OCI-LY1 (cell line): Measurements from ENCODE around the gene TRPM5.

Experiments
- H2AFZ ChIP-seq: fragments of 200-600 bp; sonication (generic), shearing (Covaris generic); 2 replicates; pipeline ENCODE4 v1.6.0; 2014; ENCODE audit warnings: antibody characterized with exemption, mild to moderate bottlenecking, low read length
- H3F3A ChIP-seq: fragments of 200-600 bp; sonication (generic), shearing (Covaris generic); 2 replicates; pipeline ENCODE4 v1.6.0; 2014; ENCODE audit warnings: mild to moderate bottlenecking, antibody characterized with exemption, low read length, moderate library complexity; ENCODE audit not compliant: insufficient read depth
- H3K27ac ChIP-seq: fragments of 200-600 bp; sonication (generic); 2 replicates; pipeline ENCODE4 v1.5.1; 2014; ENCODE audit warnings: low read length, mixed run types, mild to moderate bottlenecking, low read depth; ENCODE audit not compliant: poor library complexity, severe bottlenecking
- H3K27me3 ChIP-seq: fragments of 200-600 bp; sonication (generic); 2 replicates; pipeline ENCODE4 v1.6.0; 2014; ENCODE audit warnings: antibody characterized with exemption, mild to moderate bottlenecking, low read length, moderate library complexity; ENCODE audit not compliant: insufficient read depth
- H3K36me3 ChIP-seq: fragments of 200-600 bp; sonication (generic); 2 replicates; pipeline ENCODE4 v1.6.1; 2014; ENCODE audit warnings: mild to moderate bottlenecking, antibody characterized with exemption, low read length, moderate library complexity, mixed read lengths; ENCODE audit not compliant: insufficient read depth
- H3K4me1 ChIP-seq: fragments of 200-600 bp; sonication (generic); 2 replicates; pipeline ENCODE4 v1.5.1; 2014; ENCODE audit warnings: mild to moderate bottlenecking, low read length, moderate library complexity; ENCODE audit not compliant: insufficient read depth, severe bottlenecking
- H3K4me2 ChIP-seq: fragments of 200-600 bp; sonication (generic), shearing (Covaris generic); 2 replicates; pipeline ENCODE4 v1.6.1; 2014; ENCODE audit warnings: low read length
- H3K4me3 ChIP-seq: fragments of 200-600 bp; sonication (generic); 2 replicates; pipeline ENCODE4 v1.5.1; 2014; ENCODE audit warnings: low read length, low read depth, mild to moderate bottlenecking, mixed read lengths; ENCODE audit not compliant: poor library complexity, severe bottlenecking
- H3K79me2 ChIP-seq: fragments of 200-600 bp; shearing (Covaris generic); 2 replicates; pipeline ENCODE4 v1.6.1; 2016; ENCODE audit warnings: mixed run types, low read length, mixed read lengths; ENCODE audit not compliant: insufficient read depth
- H3K9ac ChIP-seq: fragments of 200-600 bp; sonication (generic), shearing (Covaris generic); 2 replicates; pipeline ENCODE4 v1.6.1; 2014; ENCODE audit warnings: mild to moderate bottlenecking, low read length, mixed read lengths
- H3K9me2 ChIP-seq: fragments of 200-600 bp; sonication (generic), shearing (Covaris generic); 2 replicates; pipeline ENCODE4 v1.6.1; 2014; ENCODE audit warnings: low read depth, mild to moderate bottlenecking, low read length, mixed read lengths
- H3K9me3 ChIP-seq: fragments of 200-600 bp; shearing (Covaris generic); 2 replicates; pipeline ENCODE4 v1.6.1; 2014; ENCODE audit warnings: low read length, mixed read lengths
- H4K20me1 ChIP-seq: fragments of 200-600 bp; sonication (generic), shearing (Covaris generic); 2 replicates; pipeline ENCODE4 v1.6.0; 2016; ENCODE audit warnings: mild to moderate bottlenecking, low read length; ENCODE audit not compliant: insufficient read depth
- CTCF ChIP-seq: fragments of 200-600 bp; sonication (generic), shearing (Covaris generic); IDR thresholded peaks from 2 replicates; pipeline ENCODE4 v1.5.1; 2017; ENCODE audit warnings: mild to moderate bottlenecking, antibody characterized with exemption, low read length, moderate library complexity, mixed read lengths
- EZH2 ChIP-seq: fragments of 200-600 bp; sonication (generic), shearing (Covaris generic); IDR thresholded peaks from 2 replicates; pipeline ENCODE4 v1.8.0; 2017; ENCODE audit warnings: borderline replicate concordance, mixed run types, mild to moderate bottlenecking, antibody characterized with exemption, low read length, moderate library complexity, mixed read lengths

Gene TRPM5

GRCh38 chr11:2463766-2464277, 19.5 kb upstream of the TRPM5 start:
- Histone ChIP-seq H3K4me1 (no peaks in the 10 kb centered on the region), H2AFZ (no peak overlapping the region), H3K4me3 (no peak overlapping the region), H3K27ac (no peak overlapping the region), H3F3A (no peaks in the 10 kb centered on the region), H3K9ac (no peak overlapping the region), H3K79me2 (no peaks in the 10 kb centered on the region), H3K36me3 (no peaks in the 10 kb centered on the region), H3K9me2 (no peaks in the 10 kb centered on the region), H3K27me3 (0 out of 2 replicates have a peak, but pooled peaks cover 3% of the 10 kb centered on the region), H3K4me2 (no peak overlapping the region), H3K9me3 (no peaks in the 10 kb centered on the region), H4K20me1 (no peaks in the 10 kb centered on the region)
- TF ChIP-seq CTCF (no peak), EZH2 (no peak)

GRCh38 chr11:2462986-2463765, 18.9 kb upstream of the TRPM5 start:
- Histone ChIP-seq H2AFZ (no peak overlapping the region), H3K9ac (no peak overlapping the region), H3K27me3 (0 out of 2 replicates have a peak, but pooled peaks cover 3% of the 10 kb centered on the region), H3K4me3 (no peak overlapping the region), H3K36me3 (no peaks in the 10 kb centered on the region), H3K27ac (no peak overlapping the region), H3K79me2 (no peaks in the 10 kb centered on the region), H3F3A (no peaks in the 10 kb centered on the region), H3K4me1 (no peaks in the 10 kb centered on the region), H3K4me2 (no peak overlapping the region), H3K9me2 (no peaks in the 10 kb centered on the region), H3K9me3 (no peaks in the 10 kb centered on the region), H4K20me1 (no peaks in the 10 kb centered on the region)
- TF ChIP-seq CTCF (no peak), EZH2 (no peak)

GRCh38 chr11:2462543-2462985, 18.2 kb upstream of the TRPM5 start:
- no peaks in the 10 kb centered on the region for H3K9me3 ChIP-seq
- no peak overlapping the region for H3K4me3 ChIP-seq
- H3K9ac ChIP-seq: no peak overlapping the region
- no peaks in the 10 kb centered on the region for H3K4me1 ChIP-seq
- no peaks in the 10 kb centered on the region for H3F3A ChIP-seq
- no peak overlapping the region for H2AFZ ChIP-seq
- H3K27me3 ChIP-seq: 0 out of 2 replicates have a peak, but pooled peaks cover 3% of the 10 kb centered on the region
- no peak overlapping the region for H3K27ac ChIP-seq
- H3K9me2 ChIP-seq: no peaks in the 10 kb centered on the region
- no peaks in the 10 kb centered on the region for H3K36me3 ChIP-seq
- no peak for TF ChIP-seq CTCF
- TF ChIP-seq EZH2: no peak
- no peaks in the 10 kb centered on the region for H4K20me1 ChIP-seq
- H3K4me2 ChIP-seq: no peak overlapping the region
- no peaks in the 10 kb centered on the region for H3K79me2 ChIP-seq
